ENCODE results near the gene SLC25A36. TPM values are rescaled to one million over a fixed set of nuclear protein-coding genes. Genes with fewer than 3 reads are reported as not detected.
"Not testable (repeated sequence)": the region's sequence is repeated elsewhere in the genome, so short reads cannot be mapped to it uniquely, and the experiment has no call there.

Gene SLC25A36
- total RNA-seq, 4 donors from 2014 or later = 42.1 to 73.8 (median 62.3) TPM

GRCh38 chr3:140994316-140994715, 52.7 kb downstream of the SLC25A36 start:
- 75 to 79% methylated on average over 1 of the region's 1 CpG for WGBS, 2 donors (ENCODE audit: low coverage in 1 of 2)
- Histone ChIP-seq H3K4me1 (no peaks in the 10 kb centered on the region), H3K27ac (no peak overlapping the region), H3K4me3 (no peak overlapping the region), H3K9me3 (no peaks in the 10 kb centered on the region), H3K36me3 (no peaks in the 10 kb centered on the region), H3K27me3 (no peaks in the 10 kb centered on the region)
- TF ChIP-seq EP300 (IDR thresholded peaks at IDR 0.05) = no peak
- no peak for TF ChIP-seq POLR2A (IDR thresholded peaks at IDR 0.05)
- no peak for TF ChIP-seq CTCF (IDR thresholded peaks at IDR 0.05)
- no peak for TF ChIP-seq POLR2AphosphoS5 (IDR thresholded peaks at IDR 0.05)
- ATAC-seq = no peak

DNA sequence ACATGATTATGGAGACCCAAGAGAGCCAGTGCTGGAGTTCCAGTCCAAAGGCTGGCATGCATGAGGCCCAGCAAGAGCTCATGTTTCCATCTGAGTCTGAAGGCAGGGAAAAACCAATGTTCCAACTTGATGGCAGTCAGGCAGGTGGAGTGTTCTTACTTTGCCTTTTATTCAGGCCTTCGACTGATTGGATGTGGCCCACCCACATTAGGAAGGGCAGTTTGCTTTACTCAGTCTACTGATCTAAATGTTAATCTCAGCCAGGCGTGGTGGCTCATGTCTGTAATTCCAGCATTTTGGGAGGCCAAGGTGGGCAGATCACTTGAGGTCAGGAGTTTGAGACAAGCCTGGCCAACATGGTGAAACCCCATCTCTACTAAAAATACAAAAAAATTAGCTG, 53.2 kb downstream of the SLC25A36 start:
- WGBS, 2 donors (ENCODE audit: low coverage in 1 of 2) = 93 to 100% methylated on average over 1 to 2 of the region's 2 CpGs
- H3K4me3 ChIP-seq, H3K9me3 ChIP-seq, H3K4me1 ChIP-seq, ATAC-seq, H3K36me3 ChIP-seq, H3K27ac ChIP-seq, H3K27me3 ChIP-seq: not testable (repeated sequence)

DNA sequence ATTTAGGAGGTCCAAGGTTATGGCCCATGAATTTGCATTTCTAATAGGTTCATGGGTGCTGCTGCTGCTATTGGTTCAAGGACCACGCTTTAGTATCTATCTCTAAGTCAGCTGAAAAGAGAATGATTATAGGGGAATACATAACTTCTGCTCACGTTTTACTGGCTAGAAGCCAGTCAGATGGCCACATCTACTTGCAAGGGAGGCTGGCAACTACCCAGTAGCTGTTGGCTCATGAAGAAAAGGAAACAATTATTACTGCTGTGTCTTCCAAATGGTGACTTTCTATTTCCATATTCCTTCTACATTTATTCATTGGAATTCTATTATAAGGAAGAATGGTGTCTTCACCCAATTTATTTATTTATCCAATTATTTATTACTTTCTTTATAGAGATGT, 54.2 kb downstream of the SLC25A36 start:
- no peaks in the 10 kb centered on the region for H3K27me3 ChIP-seq
- 15 to 53% methylated on average over 1 to 2 of the region's 2 CpGs for WGBS, 2 donors (ENCODE audit: low coverage in 1 of 2)
- ATAC-seq = no peak
- no peaks in the 10 kb centered on the region for H3K4me1 ChIP-seq
- H3K9me3 ChIP-seq = no peaks in the 10 kb centered on the region
- no peak for TF ChIP-seq POLR2A (IDR thresholded peaks at IDR 0.05)
- no peak for TF ChIP-seq POLR2AphosphoS5 (IDR thresholded peaks at IDR 0.05)
- no peak for TF ChIP-seq CTCF (IDR thresholded peaks at IDR 0.05)
- no peak for TF ChIP-seq EP300 (IDR thresholded peaks at IDR 0.05)
- no peaks in the 10 kb centered on the region for H3K36me3 ChIP-seq
- no peak overlapping the region for H3K4me3 ChIP-seq
- H3K27ac ChIP-seq = no peak overlapping the region

GRCh38 chr3:141000027-141000663, 58.5 kb downstream of the SLC25A36 start:
- 0% methylated on average over 1 of the region's 2 CpGs; no CpG with 5 or more reads in 1 of the 2 donors for WGBS, 2 donors (ENCODE audit: low coverage in 1 of 2)

DNA sequence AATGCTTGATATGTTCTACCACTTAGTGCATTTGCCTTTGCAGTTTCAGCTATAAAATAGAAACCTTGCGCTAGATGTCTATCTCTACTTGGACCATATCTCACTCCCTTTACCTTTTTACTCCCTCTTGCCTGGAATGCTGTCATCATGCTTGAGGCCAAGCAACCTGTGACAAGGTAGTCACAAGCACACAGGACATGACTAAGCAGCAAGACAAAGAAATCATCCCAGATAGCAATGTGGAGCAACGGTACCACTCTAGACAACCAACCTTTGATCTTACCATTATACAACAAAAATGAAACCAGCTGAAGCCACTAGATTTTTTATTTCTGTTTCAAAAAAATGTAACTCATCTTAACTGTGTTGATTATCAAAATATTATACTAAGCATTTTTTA, 59.0 kb downstream of the SLC25A36 start:
- no peaks in the 10 kb centered on the region for H3K36me3 ChIP-seq
- H3K9me3 ChIP-seq = no peaks in the 10 kb centered on the region
- no peaks in the 10 kb centered on the region for H3K4me1 ChIP-seq
- H3K27me3 ChIP-seq = no peaks in the 10 kb centered on the region
- no peak overlapping the region for H3K27ac ChIP-seq
- 67 to 81% methylated on average over 1 to 2 of the region's 2 CpGs for WGBS, 2 donors (ENCODE audit: low coverage in 1 of 2)
- H3K4me3 ChIP-seq = no peak overlapping the region
- no peak for ATAC-seq
- no peak for TF ChIP-seq POLR2AphosphoS5 (IDR thresholded peaks at IDR 0.05)
- TF ChIP-seq POLR2A (IDR thresholded peaks at IDR 0.05) = no peak
- no peak for TF ChIP-seq EP300 (IDR thresholded peaks at IDR 0.05)
- no peak for TF ChIP-seq CTCF (IDR thresholded peaks at IDR 0.05)

More at GRCh38 chr3:141000027-141000663, 58.5 kb downstream of the SLC25A36 start:
- Histone ChIP-seq H3K36me3 (no peaks in the 10 kb centered on the region), H3K4me1 (no peaks in the 10 kb centered on the region), H3K27ac (no peak overlapping the region), H3K4me3 (no peak overlapping the region), H3K9me3 (no peaks in the 10 kb centered on the region), H3K27me3 (no peaks in the 10 kb centered on the region)
- no peak for ATAC-seq
- TF ChIP-seq EP300 (IDR thresholded peaks at IDR 0.05) (no peak), CTCF (IDR thresholded peaks at IDR 0.05) (peak; percentile 42 to 78 (median 57))
